CD1c-positive myeloid dendritic cell (primary cell): Measurements from ENCODE around the gene SLC39A11.

Experiments used
- DNase-seq: peaks from one replicate; pipeline ENCODE4 v3.0.0-alpha.2; 2016; ENCODE audit errors: extremely low spot score

SLC39A11 gene

GRCh38 chr17:72976971-72977770, 115.3 kb downstream of the SLC39A11 start:
- peak; percentile 53 for DNase-seq

- DNase-seq = no peak
These were observed 117.0 kb downstream of the SLC39A11 start for GRCh38 chr17:72975509-72975908.

- no peak for DNase-seq
These were observed 117.8 kb downstream of the SLC39A11 start for GRCh38 chr17:72974605-72975232.

DNA sequence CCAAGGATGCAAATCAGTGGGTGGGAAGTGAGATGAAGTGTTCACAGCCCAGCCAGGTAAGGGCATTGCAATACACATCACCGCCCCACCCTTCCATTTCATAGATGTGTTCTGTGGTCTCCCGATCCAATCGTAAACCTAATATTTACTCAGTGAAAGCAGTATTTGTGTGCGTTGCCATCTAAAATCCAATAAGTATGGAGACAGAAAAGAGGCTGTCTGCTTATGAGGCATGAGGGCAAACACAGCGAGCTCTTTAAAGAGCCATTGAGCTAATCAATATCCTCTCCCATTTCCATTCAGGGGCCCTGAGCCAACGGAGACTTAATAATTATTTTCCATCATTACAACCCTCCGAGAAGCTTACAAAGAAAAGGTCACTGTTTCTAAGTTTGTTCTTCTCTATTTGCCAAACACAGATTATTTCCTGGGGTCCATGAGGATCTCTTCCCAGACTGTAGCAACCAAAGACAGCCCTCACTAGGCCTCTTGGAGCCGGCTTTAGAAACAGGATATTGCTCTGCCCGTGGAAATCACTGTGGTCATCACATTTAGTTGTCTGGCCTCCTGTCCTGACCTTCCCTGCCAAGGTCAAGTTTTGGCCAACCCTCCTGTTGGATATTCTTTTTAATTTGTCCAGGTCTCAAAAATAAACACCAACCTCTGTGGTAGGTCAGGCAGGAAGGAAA, 120.1 kb downstream of the SLC39A11 start:
- DNase-seq = no peak

DNA sequence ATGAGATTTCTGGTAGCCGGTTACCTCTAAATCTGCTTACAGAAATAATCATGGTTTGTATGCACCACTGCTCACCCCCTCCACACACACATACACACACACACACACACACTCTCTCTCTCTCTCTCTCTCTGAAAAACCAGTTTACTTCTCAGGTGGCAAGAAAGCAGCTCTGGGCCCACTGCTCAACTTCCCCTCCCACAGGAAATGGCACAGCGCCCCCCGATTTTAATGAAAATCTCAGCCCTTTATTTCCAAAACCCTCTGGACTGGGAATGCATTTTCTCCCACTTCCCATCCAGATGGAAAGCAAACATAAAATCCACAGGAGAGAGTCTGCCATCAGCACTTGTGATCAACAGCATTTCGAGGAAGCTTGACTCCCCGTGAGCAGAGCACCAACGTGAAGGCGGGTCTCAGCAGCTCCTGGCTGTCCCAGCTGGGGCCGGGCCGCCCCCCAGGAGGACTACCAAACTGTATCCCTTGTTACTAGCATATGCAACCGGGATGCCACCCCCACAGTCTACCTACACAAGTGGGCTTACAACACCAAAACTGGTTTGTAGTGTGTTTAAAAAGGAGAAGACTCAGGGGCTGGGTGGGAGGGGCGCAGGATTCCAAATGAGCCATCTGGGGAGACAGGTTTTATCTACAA, 121.1 kb downstream of the SLC39A11 start:
- no peak for DNase-seq

DNA sequence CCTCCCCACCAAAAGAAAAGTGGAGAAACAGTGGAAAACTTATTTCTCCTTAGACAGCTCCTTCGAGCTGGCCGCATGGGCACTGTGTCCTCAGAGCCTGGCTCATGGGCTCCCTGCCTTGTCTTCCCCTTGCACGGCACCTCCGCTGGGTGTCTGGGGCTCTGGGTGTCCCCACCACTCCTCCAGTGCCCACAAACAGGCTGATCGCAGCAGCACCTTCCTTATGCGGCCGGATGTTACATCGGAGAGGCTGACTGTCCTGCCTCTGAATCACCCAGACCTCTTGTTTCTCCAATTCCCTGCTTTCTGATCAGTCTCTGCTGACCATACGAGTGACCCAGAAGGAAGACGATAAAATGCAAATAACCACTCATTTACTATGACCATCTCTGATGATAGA, 121.7 kb downstream of the SLC39A11 start:
- no peak for DNase-seq

- no peak for DNase-seq
These were observed 122.2 kb downstream of the SLC39A11 start for GRCh38 chr17:72970246-72970645.

- no peak for DNase-seq
These were observed 123.1 kb downstream of the SLC39A11 start for GRCh38 chr17:72969293-72969906.

DNA sequence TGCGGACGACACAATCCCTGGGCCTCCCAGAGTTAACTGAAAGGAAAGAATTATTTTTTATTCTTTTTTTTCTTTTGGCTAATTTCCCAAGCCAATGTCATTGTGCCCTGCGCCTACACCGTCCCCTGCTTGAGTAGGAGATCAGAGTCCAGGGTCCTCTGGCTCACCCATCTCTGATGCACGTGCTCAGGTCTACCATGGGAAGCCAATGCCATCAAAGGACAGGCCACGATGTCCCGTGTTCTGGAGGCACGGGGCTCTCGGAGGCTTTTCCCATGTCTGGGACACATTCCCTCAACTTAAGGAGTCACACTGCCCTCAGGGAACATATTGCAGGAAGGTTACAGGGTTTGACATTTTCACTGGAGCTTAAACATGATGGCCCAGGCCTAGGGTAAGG, 123.7 kb downstream of the SLC39A11 start:
- no peak for DNase-seq

- no peak for DNase-seq
These were observed 124.4 kb downstream of the SLC39A11 start for GRCh38 chr17:72967977-72968585.

DNA sequence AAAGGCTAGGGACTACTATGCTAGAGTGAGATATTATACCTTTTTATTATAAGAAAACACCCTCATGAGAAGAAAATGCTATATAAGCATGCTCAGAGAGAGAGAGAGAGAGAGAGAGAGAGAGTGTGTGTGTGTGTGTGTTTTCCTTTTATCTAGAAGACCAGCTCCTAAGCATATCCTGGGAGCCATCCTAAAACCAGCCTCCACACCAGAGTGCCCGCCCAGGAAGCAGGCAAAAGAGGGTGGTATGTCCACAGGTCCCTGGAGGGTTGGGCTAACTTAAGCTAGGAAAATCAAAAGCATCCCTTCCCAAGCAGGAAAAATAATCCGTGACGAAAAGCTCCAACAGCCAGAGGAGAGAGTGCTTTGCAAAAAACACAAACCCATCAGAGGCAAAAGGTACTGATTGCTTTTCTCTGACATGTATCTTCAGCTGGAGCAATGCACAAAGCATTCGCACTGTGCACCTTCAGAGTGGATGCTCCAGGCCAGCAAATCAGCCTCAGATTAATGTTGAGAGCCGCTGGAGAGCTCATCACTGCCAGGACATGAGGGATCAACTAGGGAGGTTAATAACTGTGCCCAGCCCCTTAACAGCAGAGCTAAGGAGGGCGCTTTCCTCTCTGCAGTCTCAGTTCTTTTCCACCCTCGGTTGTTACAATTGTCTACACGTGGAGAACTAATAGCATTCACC, 125.1 kb downstream of the SLC39A11 start:
- no peak for DNase-seq

DNA sequence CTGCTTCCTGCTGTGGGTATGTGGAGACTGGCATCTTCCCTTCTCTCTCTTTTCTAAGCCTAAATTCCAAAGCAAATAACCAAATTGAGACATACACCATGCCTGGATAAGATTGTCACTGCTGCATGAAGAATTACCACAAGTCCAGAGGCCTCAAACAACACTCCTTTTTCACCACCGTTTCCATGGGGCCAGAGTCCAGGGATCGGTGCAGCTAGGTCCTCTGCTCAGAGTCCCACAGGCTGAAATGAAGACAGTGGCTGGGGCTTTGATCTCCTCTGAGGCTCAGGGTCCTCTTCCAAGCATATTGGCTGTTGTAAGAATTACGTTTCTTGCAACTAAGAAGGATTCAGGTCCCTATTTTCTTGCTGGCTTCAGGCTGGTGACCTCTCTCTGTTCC, 130.4 kb downstream of the SLC39A11 start:
- no peak for DNase-seq

GRCh38 chr17:72955391-72956140, 136.9 kb downstream of the SLC39A11 start:
- DNase-seq = no peak

GRCh38 chr17:72954579-72954978, 137.9 kb downstream of the SLC39A11 start:
- DNase-seq = no peak

DNA sequence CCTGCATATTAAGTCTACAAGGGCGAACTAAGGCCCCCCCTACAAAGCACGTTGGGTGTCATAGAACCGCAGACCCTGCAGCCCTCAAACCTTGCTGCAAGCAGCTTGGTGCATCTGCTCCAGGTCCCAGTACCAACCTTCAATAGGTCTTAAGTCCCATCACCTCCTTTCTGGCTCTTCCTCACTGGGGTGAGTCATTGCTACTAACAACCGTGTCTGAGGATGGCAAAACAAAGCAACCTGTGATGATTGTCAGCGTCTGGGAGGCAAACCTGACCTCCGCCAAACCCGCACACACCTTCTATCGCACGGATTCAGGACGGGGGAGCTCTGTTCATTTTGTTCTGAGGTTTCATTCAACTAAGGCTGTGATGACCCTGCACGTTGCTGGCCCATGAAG, 138.9 kb downstream of the SLC39A11 start:
- no peak for DNase-seq

- no peak for DNase-seq
These were observed 139.7 kb downstream of the SLC39A11 start for GRCh38 chr17:72952641-72953315.

GRCh38 chr17:72952220-72952619, 140.3 kb downstream of the SLC39A11 start:
- DNase-seq = no peak

- no peak for DNase-seq
These were observed 142.1 kb downstream of the SLC39A11 start for GRCh38 chr17:72950242-72950931.

GRCh38 chr17:72948115-72948514, 144.4 kb downstream of the SLC39A11 start:
- DNase-seq = no peak
